Stimulated activated naive CD4-positive, alpha-beta T cell (primary cell): ENCODE measurements around the gene DTX3.

Experiments
- DNase-seq, 6 experiments: peaks; one replicate each; lab custom pipeline; 2025; lab: John Stamatoyannopoulos, UW

The DTX3 gene

DNA sequence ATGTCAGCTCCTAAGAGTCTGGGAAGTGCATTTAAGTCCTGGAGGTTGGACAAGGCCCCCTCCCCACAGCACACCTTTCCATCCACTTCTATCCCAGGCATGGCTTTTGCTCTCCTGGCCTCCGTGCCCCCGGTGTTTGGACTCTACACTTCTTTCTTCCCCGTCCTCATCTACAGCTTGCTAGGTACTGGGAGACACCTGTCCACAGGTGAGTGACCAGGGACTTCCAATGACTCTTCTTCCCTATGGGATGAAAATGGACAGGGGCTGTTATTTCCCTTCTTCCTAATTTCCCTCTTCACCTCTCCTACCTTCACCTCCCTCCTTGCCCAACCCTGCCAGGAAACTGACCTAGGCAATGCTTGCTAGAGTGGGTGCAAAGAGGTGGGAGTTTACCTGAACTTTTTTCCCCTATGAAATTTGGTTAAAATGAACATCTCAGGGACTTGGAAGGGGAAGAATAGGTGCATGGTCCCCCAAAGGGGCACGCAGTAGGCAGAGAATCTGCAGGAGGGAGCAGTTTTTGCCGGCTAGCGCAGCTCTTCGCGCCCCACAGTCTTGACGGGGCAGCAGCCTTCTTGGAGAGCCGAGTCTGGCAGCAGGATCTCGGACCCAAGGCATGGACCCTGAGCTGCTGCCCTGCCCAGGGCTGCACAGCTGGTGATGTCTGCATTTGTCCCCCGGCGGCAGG, 15.8 kb downstream of the DTX3 start:
- DNase-seq, result peak in 1 of 6 experiments; percentile 45

DNA sequence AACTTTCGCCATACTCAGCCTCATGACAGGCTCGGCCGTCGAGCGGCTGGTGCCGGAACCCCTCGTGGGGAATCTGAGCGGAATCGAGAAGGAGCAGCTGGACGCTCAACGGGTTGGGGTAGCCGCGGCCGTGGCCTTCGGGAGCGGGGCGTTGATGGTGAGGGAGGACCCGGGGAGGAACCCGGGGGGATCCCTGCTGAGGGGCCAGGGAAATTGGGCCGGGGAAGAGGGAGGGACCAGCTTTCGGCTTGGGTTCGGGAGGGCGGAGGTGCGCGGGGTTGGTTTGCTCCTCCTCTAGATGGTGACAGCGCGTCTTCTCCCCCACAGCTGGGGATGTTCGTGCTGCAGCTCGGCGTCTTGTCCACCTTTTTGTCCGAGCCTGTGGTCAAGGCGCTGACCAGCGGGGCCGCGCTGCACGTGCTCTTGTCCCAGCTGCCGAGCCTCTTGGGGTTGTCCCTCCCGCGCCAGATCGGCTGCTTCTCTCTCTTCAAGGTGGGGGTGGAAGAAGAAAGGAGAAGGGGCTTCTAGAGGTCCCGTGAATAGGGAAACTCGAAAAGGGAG, 16.4 kb downstream of the DTX3 start:
- peak in 1 of 6 experiments; percentile 49 for DNase-seq

DNA sequence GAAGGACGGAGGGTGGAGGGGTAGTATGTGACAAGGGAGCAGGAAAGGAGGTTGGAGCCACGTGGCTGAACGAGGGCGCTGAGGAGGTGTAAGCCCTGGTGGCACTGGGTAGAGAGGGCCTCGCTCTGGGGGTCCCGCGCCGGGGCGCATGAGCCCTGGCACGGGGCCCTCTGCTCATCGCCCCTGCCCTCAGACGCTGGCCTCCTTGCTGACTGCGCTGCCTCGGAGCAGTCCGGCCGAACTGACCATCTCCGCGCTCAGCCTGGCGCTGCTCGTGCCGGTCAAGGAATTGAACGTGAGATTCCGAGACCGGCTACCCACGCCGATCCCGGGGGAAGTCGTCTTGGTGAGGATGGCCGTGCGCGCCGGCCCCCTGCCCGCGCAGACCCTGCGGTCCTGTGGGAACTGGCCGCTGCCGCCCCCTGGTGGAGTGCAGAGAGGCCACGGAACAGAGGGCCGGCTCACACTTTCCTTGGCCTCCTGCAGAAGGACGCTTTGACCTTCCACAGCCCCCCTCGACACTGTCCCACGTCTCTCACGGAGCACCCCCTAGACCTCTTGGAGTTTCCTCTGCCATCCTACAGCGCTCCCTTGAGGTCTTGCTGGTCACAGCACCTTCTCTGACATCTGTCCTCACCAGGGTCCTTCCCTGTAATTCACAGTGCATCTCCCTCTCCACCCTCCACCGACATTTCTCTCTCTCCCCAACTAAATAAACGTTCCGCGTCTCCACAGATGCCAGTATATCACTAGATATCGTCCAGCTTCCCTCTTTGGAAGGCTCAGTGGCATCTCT, 17.1 kb downstream of the DTX3 start:
- DNase-seq, result peak; percentile 10 to 59 (median 38)

- DNase-seq, result no peak
Measured at GRCh38 chr12:57622293-57623245, 17.9 kb downstream of the DTX3 start.

GRCh38 chr12:57623385-57623784, 18.8 kb downstream of the DTX3 start:
- no peak for DNase-seq

DNA sequence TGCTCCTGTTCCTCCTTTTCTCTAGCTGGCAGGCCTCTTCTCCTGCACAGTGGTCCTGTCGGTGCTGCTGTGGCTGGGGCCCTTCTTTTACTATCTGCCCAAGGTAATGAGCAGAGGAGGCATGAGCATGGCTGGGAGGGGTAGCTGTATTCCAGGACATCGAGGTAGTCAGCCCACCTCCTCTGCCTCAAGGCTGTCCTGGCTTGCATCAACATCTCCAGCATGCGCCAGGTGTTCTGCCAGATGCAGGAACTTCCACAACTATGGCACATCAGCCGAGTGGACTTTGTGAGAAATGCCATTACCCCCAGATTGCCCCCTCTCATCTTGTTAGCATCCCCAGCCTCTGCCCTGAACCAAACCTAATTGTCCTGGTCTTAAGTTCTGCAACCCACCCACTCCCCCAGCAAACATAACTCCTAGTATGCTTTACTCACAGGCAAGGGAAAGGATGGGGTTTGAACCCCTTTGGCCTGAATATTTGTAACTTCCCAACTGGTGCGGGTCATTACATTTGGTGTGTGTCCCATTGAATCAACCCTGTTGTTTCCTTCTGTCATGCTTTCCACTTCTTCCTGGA, 19.3 kb downstream of the DTX3 start:
- no peak for DNase-seq

DNA sequence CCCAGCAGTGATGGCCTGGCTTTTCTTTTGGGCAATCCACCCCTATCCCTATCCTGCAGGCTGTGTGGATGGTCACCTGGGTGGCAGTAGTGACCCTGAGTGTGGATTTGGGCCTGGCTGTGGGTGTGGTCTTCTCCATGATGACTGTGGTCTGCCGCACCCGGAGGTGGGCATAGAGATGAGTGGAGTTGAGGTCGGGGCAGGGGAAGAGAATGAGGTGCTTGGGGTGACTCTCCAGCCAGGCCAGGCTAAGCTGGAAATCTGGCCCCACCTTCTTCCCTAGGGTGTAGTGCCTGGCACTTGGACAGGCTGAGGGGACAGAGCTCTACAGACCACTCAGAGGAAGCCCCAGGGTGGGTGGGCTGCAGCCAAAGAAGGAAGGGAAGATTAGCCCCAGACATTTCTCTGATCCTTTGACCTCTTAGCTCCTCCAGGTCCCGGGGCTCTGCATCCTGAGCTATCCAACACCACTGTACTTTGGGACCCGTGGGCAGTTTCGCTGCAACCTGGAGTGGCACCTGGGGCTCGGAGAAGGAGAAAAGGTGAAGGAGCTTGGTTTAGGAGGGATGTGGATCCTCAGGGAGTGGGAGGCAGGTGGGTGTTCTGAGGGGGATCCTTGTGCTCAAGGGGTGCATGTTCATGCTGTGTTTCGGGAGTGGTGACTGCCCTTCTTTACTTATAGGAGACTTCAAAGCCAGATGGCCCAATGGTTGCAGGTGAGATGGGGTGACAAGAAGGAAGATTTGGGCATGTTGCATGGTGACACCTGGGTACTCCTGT, 20.0 kb downstream of the DTX3 start:
- no peak for DNase-seq

GRCh38 chr12:57625261-57626032, 20.8 kb downstream of the DTX3 start:
- DNase-seq, result no peak

GRCh38 chr12:57626111-57626920, 21.7 kb downstream of the DTX3 start:
- no peak for DNase-seq

- no peak for DNase-seq
Measured at GRCh38 chr12:57626921-57627445, 22.4 kb downstream of the DTX3 start.

GRCh38 chr12:57627501-57628279, 23.1 kb downstream of the DTX3 start:
- DNase-seq, result peak in 3 of 6 experiments; percentile 12 to 22 (median 12)

DNA sequence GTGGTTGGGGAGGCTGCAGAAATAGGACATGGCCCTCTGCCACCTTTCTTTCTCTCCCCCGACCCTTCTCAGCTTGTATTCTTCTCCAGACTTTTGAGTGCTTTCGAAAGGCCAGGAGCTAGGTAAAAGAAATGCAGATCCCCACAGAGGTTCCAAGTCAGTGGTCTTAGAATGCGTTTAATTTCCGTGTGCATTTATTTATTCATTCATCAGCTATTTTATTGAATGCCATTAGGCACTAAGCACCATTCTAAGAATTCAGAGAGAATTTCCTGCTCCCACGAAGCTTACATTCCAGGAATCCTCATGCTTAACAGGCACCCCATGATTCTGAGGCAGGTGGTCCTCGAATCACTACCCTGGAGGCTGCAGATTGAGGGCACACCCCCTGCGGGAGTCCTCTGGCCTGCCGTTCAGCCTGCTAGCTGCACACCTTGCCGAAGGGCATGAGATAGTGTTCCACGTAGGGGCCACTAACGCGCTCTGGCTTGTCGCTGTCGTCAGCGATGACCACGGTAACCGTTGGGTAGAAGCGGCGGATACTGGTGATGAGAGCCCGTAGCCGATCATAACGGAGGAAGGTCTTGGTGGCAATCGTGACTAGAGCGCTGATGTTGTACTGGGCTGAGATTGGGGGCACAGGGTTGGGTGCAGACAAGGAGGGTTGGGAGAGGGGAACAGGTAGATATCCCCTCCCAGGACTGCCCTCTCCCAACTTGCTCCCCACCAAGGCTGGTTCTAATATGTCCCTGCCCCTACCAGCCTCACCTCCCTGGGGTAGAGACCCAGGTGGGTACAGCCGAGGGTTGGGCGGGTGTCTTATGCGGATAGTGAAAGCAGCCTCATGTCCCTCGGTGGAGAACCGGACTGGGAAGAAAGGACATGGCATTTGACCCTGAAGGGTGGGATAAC, 23.9 kb downstream of the DTX3 start:
- DNase-seq, result no peak

DNA sequence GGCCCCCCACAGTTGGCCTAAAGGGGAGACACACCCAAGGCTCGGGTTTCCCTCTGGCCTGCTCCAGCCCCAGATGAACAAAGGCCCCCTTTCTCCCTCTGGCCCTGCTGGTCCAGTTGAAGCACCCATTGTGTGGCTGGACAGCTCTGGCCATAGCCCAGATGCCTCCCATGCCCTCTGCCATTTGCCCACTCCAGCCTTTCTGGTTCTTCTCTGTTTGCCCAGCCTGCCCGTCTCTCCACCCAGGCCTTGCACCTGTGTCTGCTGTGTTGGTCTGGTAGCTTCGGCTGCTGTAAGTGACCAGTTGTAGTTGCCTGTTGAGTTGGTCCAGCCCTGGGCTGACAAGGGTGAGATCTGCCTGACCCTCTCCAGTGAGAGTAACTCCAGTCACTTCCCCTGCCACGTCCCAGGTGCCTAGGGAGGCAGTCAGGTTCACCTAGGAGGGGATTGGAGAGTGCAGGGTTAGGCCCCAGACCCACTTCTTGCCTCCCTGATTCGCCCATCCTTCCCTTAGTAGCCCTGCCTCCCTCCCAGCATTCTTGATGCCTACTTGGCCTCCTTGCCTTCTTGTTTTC, 25.4 kb downstream of the DTX3 start:
- DNase-seq, result no peak

- DNase-seq, result no peak
Measured at GRCh38 chr12:57630891-57631433, 26.3 kb downstream of the DTX3 start.

- no peak for DNase-seq
Measured at GRCh38 chr12:57631566-57632072, 27.0 kb downstream of the DTX3 start.
